Lower leg skin (tissue), 3 donors: ENCODE measurements around the gene SUZ12.

ENCODE experiments used
- POLR2A ChIP-seq, 2 donors: fragments of 450-650 bp; IDR thresholded peaks; one replicate each; pipeline ENCODE4 v1.6.1; 2016 to 2017; ENCODE audit warnings: antibody characterized with exemption in 2 of 2, mild to moderate bottlenecking in 1 of 2, moderate library complexity in 1 of 2
- TF ChIP-seq, protein P1 (sequence below), 3 donors: fragments of 450-650 bp; IDR thresholded peaks; one replicate each; pipeline ENCODE4 v1.5.1; 2016; ENCODE audit warnings: antibody characterized with exemption in 3 of 3, mild to moderate bottlenecking in 3 of 3, moderate library complexity in 2 of 3

DNA sequence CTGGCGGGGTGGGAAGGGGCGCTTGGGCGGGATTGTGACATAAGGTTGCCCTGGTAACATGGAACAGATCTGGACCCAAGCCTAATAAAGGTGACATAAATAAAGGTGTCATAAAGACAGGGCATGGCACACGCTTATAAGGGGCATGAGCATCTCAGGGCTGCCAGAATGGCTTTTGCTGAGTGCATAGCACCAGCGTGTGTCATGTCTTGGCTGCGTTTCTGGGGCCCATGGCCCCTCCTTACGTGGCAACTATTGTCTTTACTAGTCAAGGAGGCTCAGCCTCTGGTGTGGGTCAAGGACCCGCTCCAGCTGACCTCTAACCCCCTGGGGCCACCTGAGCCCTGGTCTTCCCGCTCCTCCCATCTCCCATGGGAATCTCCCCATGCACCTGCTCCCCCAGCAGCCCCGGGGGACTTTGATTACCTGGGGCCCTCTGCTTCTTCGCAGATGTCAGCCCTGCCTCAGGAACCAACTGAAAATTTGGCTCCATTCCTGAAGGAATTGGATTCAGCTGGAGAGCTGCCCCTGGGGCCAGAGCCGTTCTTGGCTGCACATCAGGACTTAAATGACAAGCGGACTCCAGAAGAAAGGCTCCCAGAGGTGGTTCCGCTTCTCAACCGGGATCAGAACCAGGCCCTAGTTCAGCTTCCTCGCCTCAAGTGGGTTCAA is 84.3 kb downstream of the SUZ12 start:
- TF ChIP-seq POLR2A (IDR thresholded peaks at IDR 0.05) = no peak
- TF ChIP-seq, protein P1, sequence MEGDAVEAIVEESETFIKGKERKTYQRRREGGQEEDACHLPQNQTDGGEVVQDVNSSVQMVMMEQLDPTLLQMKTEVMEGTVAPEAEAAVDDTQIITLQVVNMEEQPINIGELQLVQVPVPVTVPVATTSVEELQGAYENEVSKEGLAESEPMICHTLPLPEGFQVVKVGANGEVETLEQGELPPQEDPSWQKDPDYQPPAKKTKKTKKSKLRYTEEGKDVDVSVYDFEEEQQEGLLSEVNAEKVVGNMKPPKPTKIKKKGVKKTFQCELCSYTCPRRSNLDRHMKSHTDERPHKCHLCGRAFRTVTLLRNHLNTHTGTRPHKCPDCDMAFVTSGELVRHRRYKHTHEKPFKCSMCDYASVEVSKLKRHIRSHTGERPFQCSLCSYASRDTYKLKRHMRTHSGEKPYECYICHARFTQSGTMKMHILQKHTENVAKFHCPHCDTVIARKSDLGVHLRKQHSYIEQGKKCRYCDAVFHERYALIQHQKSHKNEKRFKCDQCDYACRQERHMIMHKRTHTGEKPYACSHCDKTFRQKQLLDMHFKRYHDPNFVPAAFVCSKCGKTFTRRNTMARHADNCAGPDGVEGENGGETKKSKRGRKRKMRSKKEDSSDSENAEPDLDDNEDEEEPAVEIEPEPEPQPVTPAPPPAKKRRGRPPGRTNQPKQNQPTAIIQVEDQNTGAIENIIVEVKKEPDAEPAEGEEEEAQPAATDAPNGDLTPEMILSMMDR (IDR thresholded peaks at IDR 0.05) = no peak
